Activated CD8-positive, alpha-beta memory T cell treated with anti-CD3 and anti-CD28 coated beads, Interleukin-2, amount 50 U/mL, for 24 hours (primary cell): ENCODE data around the gene MAB21L4.
"Not testable (repeated sequence)": the region's sequence is repeated elsewhere in the genome, so short reads cannot be mapped to it uniquely, and the experiment has no call there.

Experiments
- DNase-seq: peaks from one replicate; pipeline ENCODE4 v3.0.0-alpha.2; 2020; ENCODE audit errors: extremely low read depth

Gene MAB21L4

GRCh38 chr2:240858871-240859270 is 37.1 kb downstream of the MAB21L4 start:
- no peak for DNase-seq

- no peak for DNase-seq
Measured at GRCh38 chr2:240858321-240858720, 37.6 kb downstream of the MAB21L4 start.

- DNase-seq, result no peak
Measured at GRCh38 chr2:240857039-240858008, 38.6 kb downstream of the MAB21L4 start.

- DNase-seq, result no peak
Measured at GRCh38 chr2:240856151-240856980, 39.6 kb downstream of the MAB21L4 start.

GRCh38 chr2:240855670-240856069 is 40.3 kb downstream of the MAB21L4 start:
- DNase-seq, result no peak

GRCh38 chr2:240852671-240853314 is 43.2 kb downstream of the MAB21L4 start:
- no peak for DNase-seq

GRCh38 chr2:240851078-240851991 is 44.6 kb downstream of the MAB21L4 start:
- DNase-seq, result peak; percentile 58

- no peak for DNase-seq
Measured at GRCh38 chr2:240850756-240851077, 45.2 kb downstream of the MAB21L4 start.

- no peak for DNase-seq
Measured at GRCh38 chr2:240850026-240850425, 45.9 kb downstream of the MAB21L4 start.

- no peak for DNase-seq
Measured at GRCh38 chr2:240848900-240849680, 46.9 kb downstream of the MAB21L4 start.

- no peak for DNase-seq
Measured at GRCh38 chr2:240847817-240848216, 48.1 kb downstream of the MAB21L4 start.

GRCh38 chr2:240846873-240847595 is 48.9 kb downstream of the MAB21L4 start:
- DNase-seq, result no peak

- not testable (repeated sequence) for DNase-seq
Measured at GRCh38 chr2:240846309-240846708, 49.6 kb downstream of the MAB21L4 start.

- no peak for DNase-seq
Measured at GRCh38 chr2:240840435-240841060, 55.4 kb downstream of the MAB21L4 start.

- DNase-seq, result no peak
Measured at GRCh38 chr2:240839152-240840143, 56.5 kb downstream of the MAB21L4 start.

- DNase-seq, result no peak
Measured at GRCh38 chr2:240837621-240838020, 58.3 kb downstream of the MAB21L4 start.

GRCh38 chr2:240836781-240837467 is 59.0 kb downstream of the MAB21L4 start:
- DNase-seq, result no peak
